Right lobe of liver (tissue), 6 donors: ENCODE data around the gene CORO7. TPM values are rescaled to one million over a fixed set of nuclear protein-coding genes. Genes with fewer than 3 reads are reported as not detected.

Experiments used
- ATAC-seq, 4 donors: fragments of 200-7000 bp; cut with Tn5 transposase; one replicate each; pipeline ENCODE4 v1.9.1; 2020; ENCODE audit warnings: mild to moderate bottlenecking in 4 of 4, moderate library complexity in 4 of 4
- DNase-seq, 3 donors: peaks; one replicate each; pipeline ENCODE4 v3.0.0-alpha.2; 2020
- H3K27ac ChIP-seq, 3 donors: fragments of 200-600 bp; one replicate each; pipeline ENCODE4 v1.8.0; 2022
- H3K27me3 ChIP-seq, 2 donors: fragments of 200-600 bp; one replicate each; pipeline ENCODE4 v1.8.0; 2022
- H3K36me3 ChIP-seq, 4 donors: fragments of 200-600 bp; sonication (generic) in 1 of 4; one replicate each; pipeline versions ENCODE4 v1.5.1 to v1.8.0; 2017 to 2022; ENCODE audit warnings: control low read depth in 1 of 4
- H3K4me1 ChIP-seq, 4 donors: fragments of 200-600 bp; sonication (generic) in 1 of 4; one replicate each; pipeline versions ENCODE4 v1.5.1 to v1.8.0; 2017 to 2022; ENCODE audit warnings: control low read depth in 1 of 4
- H3K4me3 ChIP-seq, 3 donors: fragments of 200-600 bp; one replicate each; pipeline ENCODE4 v1.8.0; 2022
- H3K9me3 ChIP-seq, 4 donors: fragments of 200-600 bp; sonication (generic) in 1 of 4; one replicate each; pipeline versions ENCODE4 v1.5.1 to v1.8.0; 2017 to 2022; ENCODE audit warnings: control low read depth in 1 of 4
- CTCF ChIP-seq, 4 donors: fragments of 200-600 bp in 3 of 4; fragments of 450-650 bp in 1 of 4; IDR thresholded peaks; one replicate each; pipeline versions ENCODE4 v1.5.1 to v1.8.0; 2016 to 2022; ENCODE audit warnings: antibody characterized with exemption in 4 of 4, mild to moderate bottlenecking in 2 of 4
- POLR2A ChIP-seq: fragments of 450-650 bp; IDR thresholded peaks from one replicate; pipeline ENCODE4 v1.6.1; 2017; ENCODE audit warnings: antibody characterized with exemption, mild to moderate bottlenecking
- WGBS: methylation state at CpG from one replicate; pipeline ENCODE4 v1.1.6; 2018; ENCODE audit warnings: low coverage, low lambda C conversion rate; ENCODE audit not compliant: insufficient coverage; ENCODE audit errors: missing lambda C conversion rate; 5-methylcytosine and 5-hydroxymethylcytosine counted together
- intact Hi-C, 2 donors: fragments of 100-400 bp; cut with DNase I; formaldehyde crosslinking; loops; one replicate each; pipeline versions ENCODE4 v1.11.2 to v1.14.1; 2022
- total RNA-seq, 6 experiments: library from RNA; depleted of rRNA in 2 of 6; stranded (reverse); fragments of >200 nt in 2 of 6; fragmentation: NEBNext Ultra II Directional in 3 of 6; extraction: Animal tissue kit (Norgen Biotek cat#: 25700) in 3 of 6; gene quantifications; one replicate each; pipeline versions ENCODE4 v1.1.0 to v1.2.4, GENCODE V29; 2016 to 2023
- donor health status: DM: no; HTN: yes; CAD: no.
- donor health status: DM: no; HTN: no; CAD: no.
- donor health status: DM: no; HTN: no; CAD: no.
- donor health status: DM: no; HTN: yes; CAD: no.
- donor health status: DM: no; HTN: yes; CAD: no.

The CORO7 gene
- total RNA-seq, 6 experiments from 2014 or later, result 7.8 to 22.9 (median 13.3) TPM

DNA sequence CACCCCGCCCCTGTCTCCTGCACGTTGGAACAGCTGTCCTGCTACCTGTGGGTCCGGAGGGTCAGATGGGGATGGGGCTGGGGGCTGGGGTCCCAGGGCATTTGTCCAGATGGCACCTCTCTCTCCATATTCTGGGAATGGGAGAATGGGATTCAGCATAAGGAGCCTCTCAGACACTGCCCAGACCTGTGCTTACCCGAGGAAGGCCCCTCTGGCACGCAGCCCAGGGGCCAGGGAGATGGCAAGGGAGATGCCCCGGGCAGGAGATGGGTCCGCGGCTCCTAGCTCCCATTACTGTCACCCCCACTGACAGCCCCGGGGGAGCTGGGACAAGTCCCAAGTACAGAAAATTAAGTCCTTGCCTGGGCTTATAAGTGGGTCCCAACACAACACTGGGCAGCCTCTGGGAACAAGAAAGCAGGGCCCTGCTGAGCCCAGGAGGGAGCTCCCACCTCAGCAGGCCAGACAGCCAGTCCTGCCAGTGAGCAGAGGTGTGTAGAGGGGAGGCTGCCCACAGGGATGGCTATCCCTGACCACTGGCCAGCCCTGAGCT lies 43.0 kb downstream of the CORO7 start:
- 20% methylated on average over 1 of the region's 9 CpGs for WGBS
- peaks cover 0 to 71% (median 32%) of the 10 kb centered on the region in 4 donors for H3K4me1 ChIP-seq
- no peaks in the 10 kb centered on the region for H3K36me3 ChIP-seq
- no peaks in the 10 kb centered on the region for H3K9me3 ChIP-seq
- ATAC-seq, result no peak
- peak overlapping the region; percentile 73 to 91 (median 87) for H3K27ac ChIP-seq
- H3K27me3 ChIP-seq, result no peaks in the 10 kb centered on the region
- no peak for DNase-seq
- H3K4me3 ChIP-seq, result peak overlapping the region; percentile 52 to 94 (median 67)
- intact Hi-C loops, result no loop called here
- TF ChIP-seq POLR2A (no peak), CTCF (IDR thresholded peaks at IDR 0.05) (no peak)

DNA sequence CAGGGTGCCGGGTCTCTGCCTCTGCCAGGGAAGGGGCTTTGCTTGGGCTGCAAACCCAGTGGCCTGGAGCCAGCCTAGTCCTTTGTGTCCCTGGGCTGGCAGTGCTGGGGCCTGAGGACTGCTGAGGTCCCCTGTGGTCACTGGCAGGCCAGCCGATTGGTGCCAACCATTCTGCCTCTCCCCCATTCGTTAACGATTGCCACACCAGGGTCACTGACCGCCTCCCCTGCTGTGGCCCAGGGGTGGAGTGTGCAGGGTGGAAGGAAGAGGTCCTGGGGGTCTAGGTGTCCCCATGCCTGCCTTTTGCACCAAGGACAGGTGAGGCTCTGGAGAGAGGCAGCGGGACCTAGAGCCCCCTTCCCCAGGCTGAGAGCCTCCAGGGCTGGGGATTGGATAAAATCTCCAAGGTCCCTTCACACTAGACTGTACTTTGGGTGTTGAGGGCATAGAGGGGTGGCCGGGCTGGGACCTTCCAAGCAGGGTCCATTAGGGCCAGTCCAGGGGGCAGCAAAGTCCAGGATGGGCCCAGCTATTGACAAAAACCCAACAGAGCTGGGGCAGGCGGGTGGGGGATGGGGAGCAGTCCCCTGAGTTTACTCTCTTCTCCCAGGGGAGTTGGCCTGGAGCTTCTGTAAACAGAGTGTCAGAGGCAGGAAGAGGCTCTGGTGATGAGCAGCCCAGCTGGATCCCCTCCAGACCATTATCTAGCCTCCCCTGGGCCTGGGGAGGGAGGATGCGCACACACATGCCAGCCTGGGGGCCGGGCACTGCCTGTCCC lies 43.6 kb downstream of the CORO7 start:
- WGBS, result 31% methylated on average over 2 of the region's 10 CpGs
- Histone ChIP-seq H3K4me1 (peaks cover 0 to 70% (median 28%) of the 10 kb centered on the region in 4 donors), H3K4me3 (peak overlapping the region; percentile 52 to 94 (median 67)), H3K27me3 (no peaks in the 10 kb centered on the region), H3K9me3 (no peaks in the 10 kb centered on the region), H3K36me3 (no peaks in the 10 kb centered on the region), H3K27ac (peak overlapping the region; percentile 73 to 91 (median 87))
- intact Hi-C loops, result no loop called here
- DNase-seq (peak; percentile 88 to 94 (median 94)), ATAC-seq (peak; percentile 59 to 76 (median 68))
- TF ChIP-seq CTCF (IDR thresholded peaks at IDR 0.05) (no peak), POLR2A (peak; percentile 81)

DNA sequence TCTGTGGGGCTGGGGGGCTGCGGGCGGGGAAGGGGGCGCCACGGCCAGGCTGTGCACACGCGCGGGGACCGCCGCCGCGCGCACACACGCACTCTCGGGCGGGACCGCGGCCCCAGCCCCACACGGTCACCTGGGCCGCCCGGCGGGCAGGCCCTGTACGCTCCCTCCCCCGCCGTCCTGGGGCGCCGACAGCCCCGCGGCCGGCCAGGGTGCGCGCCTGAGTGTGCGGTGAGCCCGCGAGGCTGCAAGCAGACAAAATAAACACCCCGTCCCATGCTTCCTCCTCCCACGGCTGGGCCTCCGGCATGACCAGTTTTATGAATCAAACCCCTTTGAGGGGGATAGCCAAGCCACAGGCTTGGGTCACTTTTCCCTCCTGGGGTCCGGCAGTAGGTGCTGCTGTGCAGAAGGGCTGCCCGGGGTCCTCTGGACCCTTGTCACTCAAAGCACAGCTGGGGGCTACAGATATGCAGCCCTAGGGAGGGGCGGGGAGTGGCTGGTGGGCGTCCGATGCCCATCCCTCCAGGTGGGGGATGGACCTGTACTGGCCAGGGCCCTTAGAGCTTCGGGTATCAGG lies 44.3 kb downstream of the CORO7 start:
- peaks cover 0 to 63% (median 25%) of the 10 kb centered on the region in 4 donors for H3K4me1 ChIP-seq

More for the DNA sequence above, 44.3 kb downstream of the CORO7 start:
- intact Hi-C loops, result no loop called here
- Histone ChIP-seq H3K36me3 (no peaks in the 10 kb centered on the region), H3K27ac (peak overlapping the region; percentile 73 to 91 (median 87)), H3K4me3 (peak overlapping the region; percentile 52 to 94 (median 67)), H3K9me3 (no peaks in the 10 kb centered on the region), H3K27me3 (no peaks in the 10 kb centered on the region)
- ATAC-seq (peak in 2 of 4 donors; percentile 2 to 4), DNase-seq (no peak)
- no peak for TF ChIP-seq CTCF (IDR thresholded peaks at IDR 0.05)
- no peak for TF ChIP-seq POLR2A
- no CpG with 5 or more reads among the region's 43 CpGs for WGBS
